GM12873 (cell line): ENCODE results near the gene GPR107.

Experiments used
- TF ChIP-seq, protein P1 (sequence below): IDR thresholded peaks from 2 replicates; pipeline ENCODE4 v1.5.1; 2012; ENCODE audit warnings: low read depth, mild to moderate bottlenecking, moderate library complexity, low read length, control low read depth; ENCODE audit not compliant: insufficient read depth; ENCODE audit errors: missing control alignments

Gene GPR107

GRCh38 chr9:130172161-130172857 is 118.6 kb downstream of the GPR107 start, which contains the start of gene NCS1:
NCS1 (plus strand) TSS chr9:130172404; CDS start chr9:130172664, 260 bp downstream.
- TF ChIP-seq, protein P1, sequence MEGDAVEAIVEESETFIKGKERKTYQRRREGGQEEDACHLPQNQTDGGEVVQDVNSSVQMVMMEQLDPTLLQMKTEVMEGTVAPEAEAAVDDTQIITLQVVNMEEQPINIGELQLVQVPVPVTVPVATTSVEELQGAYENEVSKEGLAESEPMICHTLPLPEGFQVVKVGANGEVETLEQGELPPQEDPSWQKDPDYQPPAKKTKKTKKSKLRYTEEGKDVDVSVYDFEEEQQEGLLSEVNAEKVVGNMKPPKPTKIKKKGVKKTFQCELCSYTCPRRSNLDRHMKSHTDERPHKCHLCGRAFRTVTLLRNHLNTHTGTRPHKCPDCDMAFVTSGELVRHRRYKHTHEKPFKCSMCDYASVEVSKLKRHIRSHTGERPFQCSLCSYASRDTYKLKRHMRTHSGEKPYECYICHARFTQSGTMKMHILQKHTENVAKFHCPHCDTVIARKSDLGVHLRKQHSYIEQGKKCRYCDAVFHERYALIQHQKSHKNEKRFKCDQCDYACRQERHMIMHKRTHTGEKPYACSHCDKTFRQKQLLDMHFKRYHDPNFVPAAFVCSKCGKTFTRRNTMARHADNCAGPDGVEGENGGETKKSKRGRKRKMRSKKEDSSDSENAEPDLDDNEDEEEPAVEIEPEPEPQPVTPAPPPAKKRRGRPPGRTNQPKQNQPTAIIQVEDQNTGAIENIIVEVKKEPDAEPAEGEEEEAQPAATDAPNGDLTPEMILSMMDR, result no peak

DNA sequence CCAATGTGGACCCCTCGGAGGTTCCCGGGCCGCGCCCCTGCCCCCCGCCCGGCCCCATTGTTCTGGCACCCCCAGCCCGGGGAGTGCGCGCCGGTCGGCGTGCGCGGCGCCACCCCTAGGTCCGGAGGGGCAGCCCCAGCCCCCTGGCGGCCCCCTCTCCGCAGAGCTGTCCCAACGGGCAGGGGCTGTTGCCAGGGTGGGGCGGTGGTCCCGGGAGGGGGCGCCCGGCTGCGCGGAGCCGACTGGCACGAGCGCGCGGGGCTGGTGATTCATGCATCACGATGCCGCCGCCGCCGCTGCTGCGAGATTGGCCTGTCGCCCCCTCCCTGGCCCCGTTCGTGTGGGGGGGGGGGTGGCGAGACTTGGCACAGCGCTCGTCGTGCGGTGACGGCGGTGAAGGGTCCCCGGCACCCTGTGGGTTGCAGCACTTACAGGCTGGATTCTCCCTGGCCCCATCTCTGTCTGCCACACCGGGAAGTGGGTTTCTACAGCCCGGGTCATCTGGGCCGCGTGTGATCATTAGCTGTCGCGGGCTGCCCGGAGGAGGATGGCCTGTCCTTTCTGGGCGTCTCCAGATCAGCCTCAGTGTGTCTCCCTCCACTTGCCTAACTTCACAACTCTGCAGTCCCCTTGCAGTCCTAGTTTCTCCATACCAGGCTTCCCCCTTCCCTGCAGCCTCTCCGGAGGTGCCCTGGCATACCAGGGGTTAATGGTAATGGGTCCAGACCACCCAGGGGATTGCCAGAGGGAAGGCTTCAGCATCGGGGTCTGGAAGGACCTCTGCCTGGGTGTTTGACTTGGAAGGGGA is 119.4 kb downstream of the GPR107 start:
- TF ChIP-seq, protein P1, result no peak

- TF ChIP-seq, protein P1, result no peak
These were observed 119.9 kb downstream of the GPR107 start for GRCh38 chr9:130173666-130173983.

DNA sequence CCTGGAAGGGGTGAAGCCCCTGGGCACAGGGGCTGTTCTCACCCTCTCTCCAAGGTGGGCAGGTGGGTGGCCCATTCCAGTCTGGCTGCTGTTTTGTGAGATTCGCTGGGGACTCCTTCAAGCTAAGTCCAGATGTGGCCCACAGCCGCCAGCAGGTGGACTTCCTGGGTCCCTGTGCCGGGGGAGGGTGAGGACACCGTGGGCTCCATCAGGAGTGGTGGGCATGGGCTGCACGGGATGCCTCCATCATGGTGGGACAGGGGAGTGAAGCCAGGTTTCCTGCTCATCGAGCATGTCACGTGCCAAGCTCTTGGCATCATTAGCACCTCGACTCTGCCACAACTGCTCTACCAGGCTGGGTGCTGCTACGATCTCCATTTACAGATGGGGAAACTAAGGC is 120.3 kb downstream of the GPR107 start:
- TF ChIP-seq, protein P1, result no peak

DNA sequence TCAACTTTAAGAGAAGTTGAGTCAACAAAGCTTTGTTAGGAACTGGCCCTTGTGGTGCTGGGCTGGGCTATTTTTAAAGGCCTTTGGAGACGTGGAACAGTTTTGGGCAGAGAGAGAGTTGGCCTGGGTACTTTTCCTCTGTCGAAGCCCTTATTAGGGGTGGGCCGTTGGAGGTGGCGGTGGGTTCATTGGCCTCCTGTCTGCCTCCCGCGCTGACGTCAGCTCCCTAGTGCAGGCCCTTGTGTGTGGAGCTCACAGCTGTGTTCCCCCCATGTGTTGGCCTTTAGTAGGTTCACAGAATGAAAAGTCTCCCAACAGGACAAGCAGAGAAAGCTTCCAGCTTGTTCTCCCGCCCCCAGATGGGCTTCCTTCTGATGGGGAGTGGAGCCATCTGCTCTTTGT is 121.2 kb downstream of the GPR107 start:
- TF ChIP-seq, protein P1, result no peak

DNA sequence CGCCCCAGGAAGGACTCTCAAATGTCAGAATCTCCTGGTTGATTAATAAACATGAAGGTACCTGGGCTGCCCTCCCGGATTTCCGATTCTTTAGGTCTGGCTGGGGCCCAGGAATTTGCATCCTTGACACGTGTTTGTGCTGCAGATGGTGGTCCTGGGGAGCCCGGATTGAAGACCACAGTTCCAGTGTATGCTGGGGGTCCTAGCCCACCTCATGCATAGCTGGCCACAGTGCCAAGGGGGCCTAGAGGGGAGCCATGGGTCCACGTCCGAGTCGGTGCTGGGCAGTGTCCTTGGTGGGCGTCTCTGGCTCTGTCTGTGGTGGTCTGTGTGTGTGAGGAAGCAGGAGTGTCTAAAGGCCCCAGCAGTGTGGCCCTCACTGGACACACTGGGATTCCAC is 121.6 kb downstream of the GPR107 start:
- TF ChIP-seq, protein P1, result no peak

DNA sequence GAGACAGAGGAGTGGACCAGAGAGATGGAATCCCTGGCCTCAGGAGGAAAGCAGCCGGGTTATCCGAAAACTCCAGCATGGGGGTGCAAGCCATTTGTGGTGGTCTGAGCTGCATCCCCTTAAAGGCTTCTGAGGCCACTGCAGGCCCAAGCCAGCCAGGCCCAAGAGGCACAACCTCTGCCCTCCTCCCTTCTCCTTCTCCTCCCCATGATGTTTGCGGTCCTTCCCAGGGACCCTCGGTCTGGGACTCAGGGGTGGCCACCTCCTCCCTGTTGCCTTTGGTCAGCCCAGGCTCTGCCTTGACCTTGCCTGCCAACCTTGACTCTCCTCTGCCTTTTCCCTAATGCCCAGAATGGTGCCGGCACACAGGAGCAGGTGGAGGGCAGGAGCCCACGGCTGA is 123.1 kb downstream of the GPR107 start:
- TF ChIP-seq, protein P1, result no peak
